B cell (primary cell): ENCODE data around the gene IDI2.

Experiments
- CTCF ChIP-seq: fragments of 200-600 bp; IDR thresholded peaks from one replicate; pipeline ENCODE4 v1.8.0; 2022; ENCODE audit warnings: antibody characterized with exemption, mild to moderate bottlenecking
- EZH2 ChIP-seq: IDR thresholded peaks from 2 replicates; pipeline ENCODE4 v1.6.1; 2012; ENCODE audit warnings: borderline replicate concordance, low read depth, mild to moderate bottlenecking, moderate library complexity, low read length; ENCODE audit not compliant: insufficient read depth, poor library complexity, severe bottlenecking

DNA sequence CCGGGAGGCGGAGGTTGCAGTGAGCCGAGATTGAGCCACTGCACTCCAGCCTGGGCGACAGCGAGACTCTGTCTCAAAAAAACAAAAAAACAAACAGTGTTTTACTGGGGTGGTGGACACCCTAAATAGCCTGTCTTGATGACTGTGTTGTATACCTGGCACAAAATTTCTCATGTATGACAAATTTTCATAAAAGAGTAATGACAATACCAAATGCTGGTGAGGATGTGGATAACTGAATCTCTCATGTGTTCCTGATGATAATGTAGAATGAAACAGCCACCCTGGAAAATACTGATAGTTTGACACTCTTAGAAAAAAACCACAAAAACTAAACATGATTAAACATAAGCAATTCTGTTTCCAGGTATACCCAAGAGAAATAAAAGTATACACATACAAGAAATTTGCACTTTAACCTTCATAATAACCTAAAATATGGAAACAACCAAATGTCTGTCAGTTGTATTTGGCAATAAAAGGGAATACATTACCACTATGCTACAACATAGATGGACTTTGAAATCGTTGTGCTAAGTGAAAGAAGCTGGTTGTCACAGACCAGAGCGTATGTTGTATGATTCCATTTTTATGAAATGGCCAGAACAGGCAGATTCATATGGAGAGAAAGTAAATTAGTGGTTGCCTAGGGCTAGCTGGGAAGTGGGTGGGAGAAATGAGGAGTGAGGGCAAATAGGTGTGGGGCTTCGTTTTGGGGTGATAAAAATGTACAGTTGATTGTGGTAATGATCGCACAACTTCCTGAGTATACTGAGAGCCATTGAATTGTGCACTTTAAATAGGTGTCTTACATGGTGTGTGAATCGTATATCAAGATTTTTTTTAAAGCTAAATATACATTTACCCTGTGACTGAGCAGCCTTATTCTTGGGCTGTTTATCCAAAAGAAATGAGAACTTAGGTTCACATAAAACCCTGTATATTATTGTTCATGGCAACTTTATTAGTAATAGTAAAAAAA is 43.0 kb upstream of the IDI2 start:
- TF ChIP-seq CTCF (no peak), EZH2 (no peak)
